HPDE6-E6E7 (cell line): ENCODE measurements around the gene XYLT1.
"Not testable (repeated sequence)": the region's sequence is repeated elsewhere in the genome, so short reads cannot be mapped to it uniquely, and the experiment has no call there.

Experiments
- DNase-seq: peaks from one replicate; pipeline ENCODE4 v3.0.0; 2011; ENCODE audit warnings: missing footprints; ENCODE audit errors: extremely low spot score

The XYLT1 gene

GRCh38 chr16:17431968-17432625 is 38.7 kb downstream of the XYLT1 start:
- no peak for DNase-seq

GRCh38 chr16:17431012-17431411 is 39.7 kb downstream of the XYLT1 start:
- no peak for DNase-seq

- DNase-seq, result no peak
Measured at GRCh38 chr16:17426451-17426850, 44.3 kb downstream of the XYLT1 start.

DNA sequence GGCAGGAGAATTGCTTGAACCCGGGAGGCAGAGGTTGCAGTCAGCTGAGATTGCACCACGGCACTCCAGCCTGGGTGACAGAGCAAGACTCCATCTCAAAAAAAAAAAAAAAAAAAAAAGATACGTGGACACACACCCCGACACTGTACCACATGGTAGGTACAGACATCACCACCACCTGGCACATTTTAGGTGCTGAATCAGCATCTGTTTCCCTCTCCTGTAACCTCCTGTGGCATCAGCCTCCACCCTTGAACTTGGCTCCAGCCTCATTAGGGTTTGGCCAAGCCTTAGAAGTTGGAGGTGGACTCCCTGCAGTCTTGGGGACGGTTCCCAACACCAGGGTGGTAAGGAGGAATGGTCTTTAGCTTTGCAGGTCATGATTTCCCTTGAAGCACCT is 46.0 kb downstream of the XYLT1 start:
- DNase-seq, result no peak

DNA sequence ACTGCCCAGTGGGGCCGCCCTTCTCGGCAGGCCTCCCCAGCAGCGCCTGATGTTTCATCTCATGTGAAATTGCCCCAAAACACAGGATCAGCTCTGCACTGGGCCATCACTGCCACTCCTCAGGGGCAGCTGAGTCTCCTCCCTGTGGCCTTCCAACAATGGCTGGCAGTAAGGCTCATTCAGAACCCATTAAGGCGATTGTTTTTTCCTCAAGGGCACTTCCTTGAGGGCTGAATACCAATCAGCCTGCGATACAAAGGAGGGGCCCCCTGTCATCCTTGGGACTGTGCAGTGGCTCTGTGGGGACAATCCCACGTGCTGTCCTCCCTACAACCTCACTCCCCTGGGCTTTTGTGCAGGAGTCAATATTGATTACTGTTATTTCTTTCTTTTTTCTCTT is 47.5 kb downstream of the XYLT1 start:
- DNase-seq, result no peak

DNA sequence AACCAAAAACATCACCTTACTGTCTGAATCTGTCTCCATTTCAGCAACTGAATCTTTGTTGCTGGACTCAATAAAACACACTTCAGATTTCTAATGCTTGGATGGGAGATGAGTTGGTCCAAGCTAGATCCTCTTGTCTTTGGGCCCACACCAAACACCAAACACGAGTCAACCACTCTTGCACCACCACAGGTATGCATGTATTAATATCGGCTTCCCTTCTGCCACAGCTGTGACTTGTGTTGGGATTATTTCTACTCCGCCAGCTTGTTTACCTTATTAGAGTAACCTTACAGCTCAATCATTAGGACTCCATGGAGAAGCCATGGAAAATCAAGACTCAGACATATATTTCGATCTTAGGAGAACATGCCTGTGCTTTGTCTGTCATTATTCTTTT is 49.9 kb downstream of the XYLT1 start:
- no peak for DNase-seq

- no peak for DNase-seq
Measured at GRCh38 chr16:17419266-17419665, 51.5 kb downstream of the XYLT1 start.

DNA sequence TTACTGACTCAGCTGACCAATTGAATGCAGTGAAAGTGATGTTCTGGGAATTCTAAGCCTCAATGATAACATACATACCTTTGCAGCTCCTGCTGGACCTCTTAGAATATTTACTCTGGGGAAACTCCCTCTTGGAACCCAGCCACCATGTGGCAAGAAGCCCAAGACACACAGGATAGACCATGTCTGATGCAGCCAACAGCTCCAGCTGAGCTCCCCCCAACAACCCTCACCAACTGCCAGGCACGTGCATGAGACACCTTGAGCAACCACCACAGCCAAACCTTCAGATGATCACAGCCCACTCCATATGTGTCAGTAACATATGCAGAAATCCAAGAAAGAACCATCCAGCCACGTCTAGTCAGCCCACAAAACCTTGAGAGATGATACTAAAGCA is 53.0 kb downstream of the XYLT1 start:
- no peak for DNase-seq

DNA sequence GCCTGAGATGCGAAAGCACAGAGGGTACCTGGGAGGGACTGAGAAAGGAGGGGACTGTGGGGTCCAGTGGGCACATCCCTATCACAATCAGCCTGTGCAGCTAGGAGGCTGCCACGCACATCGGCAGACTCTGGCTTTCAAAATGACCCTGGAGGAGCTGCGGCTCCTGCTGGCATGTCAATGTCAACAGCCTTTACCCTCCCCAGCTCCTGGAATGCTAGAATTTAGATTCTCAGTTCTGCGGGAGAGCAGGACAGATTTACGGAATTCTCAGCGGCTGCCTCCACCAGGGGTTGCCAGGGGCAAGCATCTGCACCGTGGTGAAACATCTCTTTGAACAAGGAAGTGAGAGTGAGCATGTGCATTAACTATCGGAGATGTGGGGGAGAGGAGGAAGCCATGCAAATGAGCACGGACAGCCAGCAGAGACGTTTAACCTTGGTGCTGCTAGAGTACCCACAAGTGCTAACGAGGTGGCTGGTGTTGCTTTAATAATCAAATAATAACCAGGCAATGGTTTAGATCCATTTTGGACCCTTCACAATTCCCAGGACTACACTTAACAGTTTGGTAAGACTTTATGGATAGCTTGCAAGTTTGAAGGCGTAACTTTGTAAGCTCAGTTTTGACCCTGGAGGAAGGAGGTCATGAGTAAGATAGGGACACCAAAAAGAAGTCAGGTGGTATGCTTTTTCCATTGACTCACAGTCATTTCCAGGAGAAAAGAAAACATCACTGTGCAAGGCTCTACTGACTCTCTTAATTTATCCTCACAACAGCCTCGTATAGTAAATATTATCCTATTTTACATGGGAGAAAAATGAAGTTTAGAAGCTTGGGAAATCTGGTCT is 54.1 kb downstream of the XYLT1 start:
- no peak for DNase-seq

- DNase-seq, result no peak
Measured at GRCh38 chr16:17414916-17415315, 55.8 kb downstream of the XYLT1 start.

GRCh38 chr16:17414421-17414820 is 56.3 kb downstream of the XYLT1 start:
- DNase-seq, result no peak

- no peak for DNase-seq
Measured at GRCh38 chr16:17413508-17413907, 57.3 kb downstream of the XYLT1 start.

GRCh38 chr16:17412791-17413190 is 58.0 kb downstream of the XYLT1 start:
- no peak for DNase-seq

DNA sequence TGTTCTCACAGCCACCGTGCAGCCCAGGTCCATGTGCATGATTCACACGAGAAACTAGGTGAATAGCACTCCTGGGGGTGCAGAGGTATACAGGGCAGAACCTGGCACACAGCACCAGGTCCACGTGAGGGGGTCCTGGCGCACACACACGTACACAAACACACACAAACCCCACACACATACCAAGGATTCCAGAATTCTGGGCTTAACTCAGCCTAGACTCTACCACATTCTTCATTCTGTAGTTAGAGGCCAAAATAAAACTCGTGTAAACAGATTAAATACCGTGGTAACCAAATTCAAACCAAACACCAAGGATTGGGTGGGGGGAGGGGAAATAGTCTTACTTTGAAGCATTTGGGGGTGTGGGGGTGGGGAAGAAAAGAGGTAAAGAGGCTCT is 58.5 kb downstream of the XYLT1 start:
- no peak for DNase-seq

DNA sequence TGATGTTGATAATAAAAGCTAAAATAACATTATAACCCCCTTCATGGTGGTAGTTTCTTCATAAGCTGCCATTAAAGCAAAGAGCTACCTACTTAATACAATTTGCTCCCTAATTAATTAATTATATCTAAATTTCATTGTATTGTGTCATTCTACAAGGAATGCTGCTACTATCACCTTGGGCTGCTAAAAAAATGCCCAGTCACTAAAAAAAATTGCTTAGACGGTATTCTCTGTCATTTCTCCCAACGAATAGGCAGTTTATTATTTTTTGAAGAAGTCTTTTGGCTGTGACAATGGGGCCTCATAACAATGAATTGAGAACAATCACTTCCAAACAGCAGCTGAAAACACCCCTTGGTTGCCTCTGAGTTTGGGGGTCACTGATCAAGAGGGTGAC is 59.5 kb downstream of the XYLT1 start:
- no peak for DNase-seq

DNA sequence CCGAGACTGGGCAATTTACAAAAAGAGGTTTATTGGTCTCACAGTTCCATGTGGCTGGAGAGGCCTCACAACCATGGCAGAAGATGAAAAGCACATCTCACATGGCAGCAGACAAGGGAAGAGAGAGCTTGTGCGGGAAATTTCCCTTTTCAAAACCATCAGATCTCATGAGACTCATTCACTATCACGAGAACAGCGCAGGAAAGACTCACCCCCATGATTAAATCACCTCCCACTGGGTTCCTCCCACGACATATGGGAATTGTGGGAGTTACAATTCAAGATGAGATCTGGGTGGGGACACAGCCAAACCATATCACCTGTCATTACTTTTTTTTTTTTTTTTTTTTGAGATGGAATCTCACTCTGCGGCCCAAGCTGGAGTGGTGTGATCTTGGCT is 60.4 kb downstream of the XYLT1 start:
- not testable (repeated sequence) for DNase-seq

- no peak for DNase-seq
Measured at GRCh38 chr16:17409894-17410293, 60.9 kb downstream of the XYLT1 start.

DNA sequence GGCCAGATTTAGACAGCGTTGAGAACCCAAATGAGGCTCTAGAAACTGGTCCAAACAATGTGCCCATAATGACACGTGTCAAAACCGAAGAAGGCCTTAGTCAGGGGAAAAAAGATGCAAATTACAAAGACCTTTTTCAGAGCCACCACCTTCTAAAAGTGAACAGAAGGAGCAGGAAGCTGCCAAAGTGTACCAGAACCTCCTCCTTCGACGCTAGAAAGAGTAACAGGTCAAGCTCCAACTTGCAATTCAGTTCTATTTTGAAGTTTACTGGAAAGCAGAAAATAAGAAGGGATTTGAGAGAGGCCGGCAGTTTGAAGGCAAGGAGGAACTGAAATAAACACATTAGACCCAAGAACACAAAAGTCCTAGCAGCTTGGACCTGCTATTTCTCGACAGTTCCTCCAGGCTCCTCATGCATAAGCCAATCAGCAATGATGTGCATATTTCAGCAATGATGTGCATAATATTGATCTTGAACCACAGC is 61.8 kb downstream of the XYLT1 start:
- DNase-seq, result no peak

GRCh38 chr16:17408296-17408695 is 62.5 kb downstream of the XYLT1 start:
- DNase-seq, result no peak

- DNase-seq, result no peak
Measured at GRCh38 chr16:17407321-17407720, 63.4 kb downstream of the XYLT1 start.

GRCh38 chr16:17404941-17405689 is 65.6 kb downstream of the XYLT1 start:
- DNase-seq, result no peak

- no peak for DNase-seq
Measured at GRCh38 chr16:17403859-17404545, 66.8 kb downstream of the XYLT1 start.
